Keratinocyte (primary cell): ENCODE data around the gene PNLIP. TPM values are rescaled to one million over a fixed set of nuclear protein-coding genes. Genes with fewer than 3 reads are reported as not detected.

Experiments used
- DNase-seq: peaks from one replicate; pipeline ENCODE4 v3.0.0-alpha.2; 2011; ENCODE audit warnings: low read depth, missing footprints, low spot score
- FAIRE-seq: peaks from 2 replicates; lab custom pipeline; 2011; peaks lifted over from hg19 to GRCh38; lab: Jason Lieb, UNC
- H2AFZ ChIP-seq: 2 replicates; pipeline ENCODE4 v1.6.0; 2012; ENCODE audit warnings: low read length, control low read depth, inconsistent platforms; ENCODE audit not compliant: control insufficient read depth
- H3K27ac ChIP-seq: 2 replicates; pipeline ENCODE4 v1.5.1; 2011; ENCODE audit warnings: low read length; ENCODE audit not compliant: control insufficient read depth, insufficient read depth
- H3K27me3 ChIP-seq: 3 replicates; pipeline ENCODE4 v1.6.0; 2011; ENCODE audit warnings: low read length; ENCODE audit not compliant: control insufficient read depth, insufficient read depth; ENCODE audit errors: extremely low read depth
- H3K36me3 ChIP-seq, 2 experiments: 2 replicates in 1 of 2; 3 replicates in 1 of 2; pipeline ENCODE4 v1.5.1; 2011; ENCODE audit warnings: low read length in 2 of 2, mild to moderate bottlenecking in 1 of 2; ENCODE audit not compliant: control insufficient read depth in 2 of 2, insufficient read depth in 2 of 2; ENCODE audit errors: extremely low read depth in 1 of 2
- H3K4me1 ChIP-seq: 3 replicates; pipeline ENCODE4 v1.5.1; 2011; ENCODE audit warnings: low read length; ENCODE audit not compliant: control insufficient read depth, insufficient read depth; ENCODE audit errors: extremely low read depth
- H3K4me2 ChIP-seq: 3 replicates; pipeline ENCODE4 v1.6.0; 2011; ENCODE audit warnings: low read depth, low read length; ENCODE audit not compliant: control insufficient read depth, insufficient read depth; ENCODE audit errors: extremely low read depth
- H3K4me3 ChIP-seq, 3 experiments: fragments of 200-600 bp in 1 of 3; sonication (generic) in 1 of 3; 2 replicates in 2 of 3; 3 replicates in 1 of 3; pipeline ENCODE4 v1.5.1; 2011 to 2016; ENCODE audit warnings: low read length in 3 of 3, mild to moderate bottlenecking in 3 of 3, control low read depth in 2 of 3, inconsistent platforms in 1 of 3, low read depth in 1 of 3, mixed read lengths in 1 of 3, mixed run types in 1 of 3, moderate library complexity in 1 of 3; ENCODE audit not compliant: control insufficient read depth in 2 of 3, insufficient read depth in 2 of 3; ENCODE audit errors: extremely low read depth in 1 of 3
- H3K79me2 ChIP-seq: 2 replicates; pipeline ENCODE4 v1.6.0; 2012; ENCODE audit warnings: low read length; ENCODE audit not compliant: control insufficient read depth, insufficient read depth
- H3K9ac ChIP-seq: 3 replicates; pipeline ENCODE4 v1.6.0; 2011; ENCODE audit warnings: low read length; ENCODE audit not compliant: control insufficient read depth, insufficient read depth; ENCODE audit errors: extremely low read depth
- H3K9me1 ChIP-seq: 3 replicates; pipeline ENCODE4 v1.6.0; 2011; ENCODE audit warnings: low read length; ENCODE audit not compliant: control insufficient read depth, insufficient read depth; ENCODE audit errors: extremely low read depth
- H3K9me3 ChIP-seq: 2 replicates; pipeline ENCODE4 v1.5.1; 2012; ENCODE audit warnings: low read depth, low read length; ENCODE audit not compliant: control insufficient read depth
- H4K20me1 ChIP-seq: 3 replicates; pipeline ENCODE4 v1.6.0; 2011; ENCODE audit warnings: low read length; ENCODE audit not compliant: control insufficient read depth, insufficient read depth; ENCODE audit errors: extremely low read depth
- EZH2 ChIP-seq: IDR thresholded peaks from one replicate; pipeline ENCODE4 v1.6.1; 2012; ENCODE audit warnings: inconsistent platforms, mild to moderate bottlenecking, low read length, moderate library complexity
- dilution Hi-C: fragments of 300-500 bp; cut with MboI; formaldehyde crosslinking; loops from one replicate; pipeline ENCODE4 v1.7.0; 2020; ENCODE audit warnings: low sequenced_read_pairs; ENCODE audit not compliant: extremely low pct_ligation_motif_present
- polyA plus RNA-seq, 5 experiments: library from polyadenylated mRNA; depleted of rRNA in 3 of 5; stranded (reverse) in 3 of 5; stranded (forward) in 1 of 5; unstranded in 1 of 5; fragments of >200 nt; gene quantifications; 1 replicate in 1 of 5; 2 replicates in 3 of 5; 3 replicates in 1 of 5; pipeline versions ENCODE4 v1.2.1 to v1.2.3, GENCODE V29; 2011 to 2012; ENCODE audit warnings: missing spikeins in 2 of 5, low read depth in 1 of 5, low replicate concordance in 1 of 5
- TF ChIP-seq, protein P1 (sequence below), 3 experiments: IDR thresholded peaks in 1 of 3; conservative IDR thresholded peaks in 1 of 3; optimal IDR thresholded peaks in 1 of 3; 2 replicates in 2 of 3; 3 replicates in 1 of 3; pipeline versions ENCODE3 to v1.5.1; 2011; ENCODE audit warnings: low read length in 3 of 3, mild to moderate bottlenecking in 3 of 3, moderate library complexity in 2 of 3, control low read depth in 1 of 3, inconsistent platforms in 1 of 3; ENCODE audit not compliant: insufficient read depth in 2 of 3; ENCODE audit errors: extremely low read depth in 1 of 3

The PNLIP gene
- polyA plus RNA-seq, 1 donor (not counting 4 experiments of a cell fraction or from before 2014, with no cell fraction given): not detected

DNA sequence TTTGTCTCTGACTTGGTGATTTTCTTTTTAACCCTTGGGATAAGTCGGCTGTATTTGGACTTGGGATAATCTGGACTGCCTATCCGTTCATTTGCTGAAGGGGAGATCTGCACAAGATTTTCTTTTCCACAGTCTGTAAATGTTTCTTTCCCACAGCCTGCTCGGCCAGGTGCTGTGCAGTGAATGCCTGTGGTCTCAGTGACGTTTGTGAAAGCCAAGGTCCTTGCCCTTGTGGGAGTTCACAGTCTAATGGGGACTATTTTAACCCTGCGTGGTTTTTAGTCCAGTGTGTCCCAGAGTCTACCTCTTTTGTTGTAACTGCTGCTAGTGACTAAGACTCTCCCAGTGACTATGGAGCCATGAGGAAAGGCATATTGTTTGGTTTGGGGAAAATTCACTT lies 8.9 kb downstream of the PNLIP start:
- no peaks in the 10 kb centered on the region for H3K4me1 ChIP-seq
- no peak overlapping the region for H3K9ac ChIP-seq
- H3K4me3 ChIP-seq: no peak overlapping the region
- no peak for TF ChIP-seq EZH2
- DNase-seq (no peak), FAIRE-seq (no peak)
- H3K4me2 ChIP-seq: no peak overlapping the region
- no peaks in the 10 kb centered on the region for H4K20me1 ChIP-seq
- no peaks in the 10 kb centered on the region for H3K27me3 ChIP-seq
- H3K27ac ChIP-seq: no peak overlapping the region
- dilution Hi-C loops: no loop called here
- H3K79me2 ChIP-seq: no peaks in the 10 kb centered on the region
- no peak overlapping the region for H2AFZ ChIP-seq
- no peaks in the 10 kb centered on the region for H3K9me1 ChIP-seq
- no peaks in the 10 kb centered on the region for H3K9me3 ChIP-seq
- H3K36me3 ChIP-seq: no peaks in the 10 kb centered on the region

DNA sequence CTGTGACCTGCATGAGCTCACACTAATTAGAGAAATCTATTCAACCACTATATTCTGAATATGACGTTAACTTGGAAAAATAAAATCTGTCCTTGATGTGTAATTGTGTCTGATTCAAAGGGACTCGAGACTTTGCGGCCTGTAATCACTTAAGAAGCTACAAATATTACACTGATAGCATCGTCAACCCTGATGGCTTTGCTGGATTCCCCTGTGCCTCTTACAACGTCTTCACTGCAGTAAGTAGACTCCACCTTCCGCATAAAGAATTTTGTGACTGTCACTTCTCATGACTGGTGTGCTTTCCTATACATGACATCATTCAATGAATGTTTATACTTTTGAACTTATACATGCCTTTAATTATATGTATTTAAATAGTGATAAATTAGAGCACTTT lies 10.1 kb downstream of the PNLIP start:
- Histone ChIP-seq H3K9ac (no peak overlapping the region), H3K4me3 (no peak overlapping the region), H2AFZ (no peak overlapping the region), H3K27me3 (no peaks in the 10 kb centered on the region), H3K9me3 (no peaks in the 10 kb centered on the region), H3K4me2 (no peak overlapping the region), H3K4me1 (no peaks in the 10 kb centered on the region), H4K20me1 (no peaks in the 10 kb centered on the region), H3K36me3 (no peaks in the 10 kb centered on the region), H3K79me2 (no peaks in the 10 kb centered on the region), H3K27ac (no peak overlapping the region), H3K9me1 (no peaks in the 10 kb centered on the region)
- TF ChIP-seq EZH2: no peak
- TF ChIP-seq, protein P1, sequence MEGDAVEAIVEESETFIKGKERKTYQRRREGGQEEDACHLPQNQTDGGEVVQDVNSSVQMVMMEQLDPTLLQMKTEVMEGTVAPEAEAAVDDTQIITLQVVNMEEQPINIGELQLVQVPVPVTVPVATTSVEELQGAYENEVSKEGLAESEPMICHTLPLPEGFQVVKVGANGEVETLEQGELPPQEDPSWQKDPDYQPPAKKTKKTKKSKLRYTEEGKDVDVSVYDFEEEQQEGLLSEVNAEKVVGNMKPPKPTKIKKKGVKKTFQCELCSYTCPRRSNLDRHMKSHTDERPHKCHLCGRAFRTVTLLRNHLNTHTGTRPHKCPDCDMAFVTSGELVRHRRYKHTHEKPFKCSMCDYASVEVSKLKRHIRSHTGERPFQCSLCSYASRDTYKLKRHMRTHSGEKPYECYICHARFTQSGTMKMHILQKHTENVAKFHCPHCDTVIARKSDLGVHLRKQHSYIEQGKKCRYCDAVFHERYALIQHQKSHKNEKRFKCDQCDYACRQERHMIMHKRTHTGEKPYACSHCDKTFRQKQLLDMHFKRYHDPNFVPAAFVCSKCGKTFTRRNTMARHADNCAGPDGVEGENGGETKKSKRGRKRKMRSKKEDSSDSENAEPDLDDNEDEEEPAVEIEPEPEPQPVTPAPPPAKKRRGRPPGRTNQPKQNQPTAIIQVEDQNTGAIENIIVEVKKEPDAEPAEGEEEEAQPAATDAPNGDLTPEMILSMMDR (optimal IDR thresholded peaks at IDR 0.05 in 1 of 3, IDR thresholded peaks at IDR 0.05 in 1 of 3, conservative IDR thresholded peaks at IDR 0.05 in 1 of 3; ENCODE audit: extremely low read depth in 1 of 3, insufficient read depth in 2 of 3, low read length in 3 of 3): no peak
- no peak for DNase-seq
- dilution Hi-C loops: no loop called here
- no peak for FAIRE-seq

DNA sequence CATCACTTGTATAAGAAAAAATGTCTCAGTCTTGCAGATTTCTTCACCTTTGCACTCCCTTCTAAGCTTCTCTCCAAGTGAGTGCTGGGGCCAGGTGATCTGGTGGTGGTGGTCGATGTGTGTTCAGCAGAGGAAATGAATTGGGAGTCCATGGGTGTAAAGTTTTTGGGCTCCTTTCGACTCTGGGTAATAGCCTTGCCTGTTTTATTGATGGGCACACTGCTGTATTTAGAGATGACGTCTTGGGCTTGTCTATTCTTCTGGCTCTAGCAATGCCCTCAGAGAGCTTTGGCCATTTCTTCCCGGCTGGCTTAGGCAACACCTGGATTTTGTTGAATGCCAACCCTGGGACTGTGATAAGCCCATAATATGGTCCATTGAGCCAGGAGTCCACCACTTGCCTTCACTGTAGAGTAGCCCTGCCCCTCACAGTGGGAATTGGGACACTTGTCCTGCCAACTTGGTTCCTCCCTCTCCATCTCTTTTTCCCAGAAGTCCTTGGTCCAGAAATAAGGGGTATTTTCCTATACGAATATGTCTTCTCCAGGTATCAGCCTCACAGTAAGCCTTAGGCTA lies 11.7 kb downstream of the PNLIP start:
- TF ChIP-seq, protein P1 (optimal IDR thresholded peaks at IDR 0.05 in 1 of 3, IDR thresholded peaks at IDR 0.05 in 1 of 3, conservative IDR thresholded peaks at IDR 0.05 in 1 of 3; ENCODE audit: extremely low read depth in 1 of 3, insufficient read depth in 2 of 3, low read length in 3 of 3): no peak
- TF ChIP-seq EZH2: no peak
- H3K4me2 ChIP-seq: no peak overlapping the region
- H3K9me1 ChIP-seq: no peaks in the 10 kb centered on the region
- no peaks in the 10 kb centered on the region for H3K79me2 ChIP-seq
- H3K9ac ChIP-seq: no peak overlapping the region
- no peaks in the 10 kb centered on the region for H4K20me1 ChIP-seq
- FAIRE-seq: no peak
- dilution Hi-C loops: no loop called here
- no peaks in the 10 kb centered on the region for H3K4me1 ChIP-seq
- no peak for DNase-seq
- H3K27me3 ChIP-seq: no peaks in the 10 kb centered on the region
- H3K4me3 ChIP-seq: no peak overlapping the region
- H3K27ac ChIP-seq: no peak overlapping the region
- no peak overlapping the region for H2AFZ ChIP-seq
- no peaks in the 10 kb centered on the region for H3K36me3 ChIP-seq
- H3K9me3 ChIP-seq: no peaks in the 10 kb centered on the region
